ENCODE data around the gene RGS18. TPM values are rescaled to one million over a fixed set of nuclear protein-coding genes. Genes with fewer than 3 reads are reported as not detected.

RGS18 gene
- total RNA-seq, 1 experiment from 2014 or later, result not detected

DNA sequence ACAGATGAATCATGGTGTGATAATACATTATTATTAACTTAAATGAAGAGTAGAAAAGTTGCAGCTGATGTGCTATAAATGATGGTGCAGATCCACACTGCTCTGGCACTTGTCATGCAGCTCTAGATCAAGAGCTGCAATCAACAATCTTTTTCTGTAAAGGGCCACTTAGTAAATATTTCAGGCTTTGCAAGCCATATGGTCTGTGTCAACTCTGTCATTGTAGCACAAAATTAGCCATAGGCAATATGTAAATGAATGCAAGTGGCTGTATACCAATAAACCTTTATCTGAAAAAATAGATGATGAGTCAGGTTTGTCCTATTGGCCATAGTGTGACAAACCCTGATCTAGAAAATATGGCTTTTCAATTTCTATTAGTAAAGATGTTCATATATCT is 66.6 kb downstream of the RGS18 start:
- no peaks in the 10 kb centered on the region for H3K79me2 ChIP-seq (ENCODE audit: insufficient read depth, low read length)
- H2AFZ ChIP-seq (ENCODE audit: low read length), result no peak overlapping the region
- H3K27ac ChIP-seq (ENCODE audit: insufficient read length, low read depth, low read length), result no peak overlapping the region
- H3K9me3 ChIP-seq (ENCODE audit: control insufficient read depth, low read depth, low read length), result no peaks in the 10 kb centered on the region
- H2BK15ac ChIP-seq (ENCODE audit: low read depth, low read length), result no peak overlapping the region
- H3K4me1 ChIP-seq (ENCODE audit: insufficient read depth, low read length), result no peaks in the 10 kb centered on the region
- Mint-ChIP-seq H3K4me1 (peaks cover 2 to 6% of the 10 kb centered on the region in 2 experiments; a peak in 1 of 4 replicates), H3K27me3 (ENCODE audit: low read depth) (no peaks in the 10 kb centered on the region), H3K36me3 (ENCODE audit: insufficient read depth in 1 of 3, low read depth in 3 of 3) (no peaks in the 10 kb centered on the region), H3K4me3 (no peak overlapping the region), H3K27ac (no peak overlapping the region), H3K9me3 (no peaks in the 10 kb centered on the region; a peak in 1 of 5 replicates)
- no peak overlapping the region for H2BK12ac ChIP-seq (ENCODE audit: insufficient read length, low read depth, low read length)
- no peaks in the 10 kb centered on the region for H3K79me1 ChIP-seq (ENCODE audit: insufficient read depth, low read depth, low read length, poor library complexity, severe bottlenecking)
- H3T11ph ChIP-seq (ENCODE audit: low read length), result no peak overlapping the region
- no peak overlapping the region for H2BK20ac ChIP-seq (ENCODE audit: low read depth, low read length, poor library complexity, severe bottlenecking)
- TF ChIP-seq, protein P1, sequence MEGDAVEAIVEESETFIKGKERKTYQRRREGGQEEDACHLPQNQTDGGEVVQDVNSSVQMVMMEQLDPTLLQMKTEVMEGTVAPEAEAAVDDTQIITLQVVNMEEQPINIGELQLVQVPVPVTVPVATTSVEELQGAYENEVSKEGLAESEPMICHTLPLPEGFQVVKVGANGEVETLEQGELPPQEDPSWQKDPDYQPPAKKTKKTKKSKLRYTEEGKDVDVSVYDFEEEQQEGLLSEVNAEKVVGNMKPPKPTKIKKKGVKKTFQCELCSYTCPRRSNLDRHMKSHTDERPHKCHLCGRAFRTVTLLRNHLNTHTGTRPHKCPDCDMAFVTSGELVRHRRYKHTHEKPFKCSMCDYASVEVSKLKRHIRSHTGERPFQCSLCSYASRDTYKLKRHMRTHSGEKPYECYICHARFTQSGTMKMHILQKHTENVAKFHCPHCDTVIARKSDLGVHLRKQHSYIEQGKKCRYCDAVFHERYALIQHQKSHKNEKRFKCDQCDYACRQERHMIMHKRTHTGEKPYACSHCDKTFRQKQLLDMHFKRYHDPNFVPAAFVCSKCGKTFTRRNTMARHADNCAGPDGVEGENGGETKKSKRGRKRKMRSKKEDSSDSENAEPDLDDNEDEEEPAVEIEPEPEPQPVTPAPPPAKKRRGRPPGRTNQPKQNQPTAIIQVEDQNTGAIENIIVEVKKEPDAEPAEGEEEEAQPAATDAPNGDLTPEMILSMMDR (conservative IDR thresholded peaks at IDR 0.05), result no peak
- H4K5ac ChIP-seq (ENCODE audit: insufficient read length, low read depth, low read length), result no peak overlapping the region
- H3K23ac ChIP-seq (ENCODE audit: insufficient read length, low read depth, low read length), result no peak overlapping the region
- no peak overlapping the region for H3K9ac ChIP-seq (ENCODE audit: extremely low read depth, insufficient read length, low read length)
- no peak for DNase-seq
- no peak overlapping the region for H2AK5ac ChIP-seq (ENCODE audit: insufficient read length, low read length)
- no peak overlapping the region for H2BK5ac ChIP-seq (ENCODE audit: insufficient read length, low read length)
- no peak overlapping the region for H3K4me2 ChIP-seq (ENCODE audit: insufficient read depth, insufficient read length, low read length)
- no peak overlapping the region for H3K4ac ChIP-seq (ENCODE audit: low read depth, low read length)
- no peaks in the 10 kb centered on the region for H3K27me3 ChIP-seq (ENCODE audit: insufficient read depth, low read length)
- H3K14ac ChIP-seq (ENCODE audit: insufficient read depth, low read length), result no peak overlapping the region
- H3K56ac ChIP-seq (ENCODE audit: insufficient read length, low read depth, low read length), result no peak overlapping the region
- H3K23me2 ChIP-seq (ENCODE audit: insufficient read length, low read depth, low read length, poor library complexity, severe bottlenecking), result no peaks in the 10 kb centered on the region
- H4K20me1 ChIP-seq (ENCODE audit: control insufficient read depth, insufficient read depth, insufficient read length), result no peaks in the 10 kb centered on the region
- H2BK120ac ChIP-seq (ENCODE audit: low read depth, low read length, poor library complexity, severe bottlenecking), result no peak overlapping the region
- no peak overlapping the region for H3K18ac ChIP-seq (ENCODE audit: insufficient read length, low read depth, low read length)
- H4K91ac ChIP-seq (ENCODE audit: insufficient read length, low read depth, low read length), result no peak overlapping the region
- H4K8ac ChIP-seq (replicated peaks; ENCODE audit: insufficient read length, low read depth, low read length), result no peak overlapping the region

All from H9 (cell line).